GM12878 (cell line): Measurements from ENCODE around the gene GJA1. TPM values are rescaled to one million over a fixed set of nuclear protein-coding genes. Genes with fewer than 3 reads are reported as not detected.

Experiments
- ATAC-seq: fragments of 200-7000 bp; cut with Tn5 transposase; 3 replicates; pipeline ENCODE4 v1.9.1; 2020; ENCODE audit warnings: mild to moderate bottlenecking, moderate library complexity
- BruUV-seq: library from RNA; stranded (reverse); fragments of 400-500 nt; replicated peaks from 2 replicates; lab custom pipeline; 2021; lab: Mats Ljungman, UMichigan
- CTCF ChIA-PET: fragments of 300-600 bp; sonication (Branson Sonifier 250); formaldehyde crosslinking; extraction: SDS; loops from one replicate; lab custom pipeline; 2021; ENCODE audit warnings: inconsistent platforms; lab: Yijun Ruan, JAX
- POLR2A ChIA-PET: fragments of 350-600 bp; formaldehyde crosslinking; extraction: SDS; loops from one replicate; lab custom pipeline; 2021; ENCODE audit warnings: inconsistent platforms; lab: Charles Lee
- RAD21 ChIA-PET: fragments of 300-600 bp; sonication (Branson Sonifier 250); formaldehyde crosslinking; loops from one replicate; lab custom pipeline; 2023; ENCODE audit warnings: antibody characterized with exemption; ENCODE audit not compliant: unreplicated experiment; lab: Charles Lee
- SMC1A ChIA-PET: fragments of 300-600 bp; sonication (Branson Sonifier 250); formaldehyde crosslinking; loops from one replicate; lab custom pipeline; 2023; ENCODE audit not compliant: unreplicated experiment, uncharacterized antibody; lab: Charles Lee
- DNase-seq: peaks from one replicate; pipeline ENCODE4 v3.0.0-alpha.2; 2011; ENCODE audit warnings: low read depth, low spot score
- FAIRE-seq: peaks from 3 replicates; lab custom pipeline; 2011; peaks lifted over from hg19 to GRCh38; lab: Jason Lieb, UNC
- H2AFZ ChIP-seq: 2 replicates; pipeline ENCODE4 v1.6.0; 2011; ENCODE audit warnings: low read depth, low read length, control low read depth; ENCODE audit not compliant: control insufficient read depth
- H3K27ac ChIP-seq: 2 replicates; pipeline ENCODE4 v1.5.1; 2011; ENCODE audit warnings: control low read depth; ENCODE audit not compliant: control insufficient read depth, insufficient read depth
- H3K27me3 ChIP-seq, 2 experiments: replicated peaks in 1 of 2; 2 replicates each; pipeline versions ENCODE4 v1.6.0 to v1.6.1; 2011; ENCODE audit warnings: low read length in 1 of 2; ENCODE audit not compliant: control insufficient read depth in 2 of 2, insufficient read depth in 2 of 2
- H3K36me3 ChIP-seq, 2 experiments: 2 replicates each; pipeline ENCODE4 v1.5.1; 2011; ENCODE audit warnings: low read length in 1 of 2; ENCODE audit not compliant: control insufficient read depth in 2 of 2, insufficient read depth in 2 of 2
- H3K4me1 ChIP-seq: 2 replicates; pipeline ENCODE4 v1.6.1; 2011; ENCODE audit warnings: mild to moderate bottlenecking, low read length, moderate library complexity, mixed read lengths; ENCODE audit not compliant: control insufficient read depth, insufficient read depth
- H3K4me2 ChIP-seq: 2 replicates; pipeline ENCODE4 v1.6.0; 2011; ENCODE audit warnings: control low read depth; ENCODE audit not compliant: control insufficient read depth, insufficient read depth
- H3K4me3 ChIP-seq: fragments of 200-600 bp; sonication (generic); 2 replicates; pipeline ENCODE4 v1.5.1; 2016
- H3K79me2 ChIP-seq: 2 replicates; pipeline ENCODE4 v1.6.0; 2011; ENCODE audit warnings: low read length; ENCODE audit not compliant: control insufficient read depth, insufficient read depth
- H3K9ac ChIP-seq: 2 replicates; pipeline ENCODE4 v1.8.0; 2011; ENCODE audit warnings: low read length, control low read depth, mixed read lengths; ENCODE audit not compliant: control insufficient read depth, insufficient read depth
- H3K9me3 ChIP-seq: replicated peaks from 3 replicates; pipeline ENCODE4 v1.5.1; 2011; ENCODE audit warnings: mild to moderate bottlenecking, low read length; ENCODE audit not compliant: control insufficient read depth, insufficient read depth
- H4K20me1 ChIP-seq: 2 replicates; pipeline ENCODE4 v1.6.0; 2011; ENCODE audit not compliant: control insufficient read depth, insufficient read depth
- EED ChIP-seq: sonication (generic); IDR thresholded peaks from 2 replicates; pipeline ENCODE4 v1.6.1; 2016; ENCODE audit warnings: antibody characterized with exemption, low read depth
- FOS ChIP-seq: IDR thresholded peaks from 3 replicates; pipeline ENCODE4 v1.6.1; 2011; ENCODE audit warnings: borderline replicate concordance; ENCODE audit not compliant: insufficient read length; ENCODE audit errors: extremely low read depth
- MAX ChIP-seq: IDR thresholded peaks from 2 replicates; pipeline ENCODE4 v1.6.1; 2012; ENCODE audit warnings: low read depth, low read length, improper control_type of control experiment
- RELA ChIP-seq: fragments of 450-650 bp; IDR thresholded peaks from 2 replicates; pipeline ENCODE4 v1.8.0; 2014; ENCODE audit warnings: borderline replicate concordance; ENCODE audit not compliant: partially characterized antibody
- REST ChIP-seq: IDR thresholded peaks from 2 replicates; pipeline ENCODE4 v1.6.1; 2012; ENCODE audit warnings: mild to moderate bottlenecking, low read depth, low read length
- STAT1 ChIP-seq: fragments of 450-650 bp; conservative IDR thresholded peaks from 2 replicates; pipeline ENCODE4 v1.6.1; 2014; ENCODE audit warnings: antibody characterized with exemption, mild to moderate bottlenecking
- USF2 ChIP-seq: IDR thresholded peaks from 2 replicates; pipeline ENCODE4 v1.6.1; 2011; ENCODE audit warnings: low read depth, low read length, improper control_type of control experiment, borderline replicate concordance
- ZNF592 ChIP-seq: fragments of 450-650 bp; IDR thresholded peaks from 2 replicates; pipeline ENCODE4 v1.6.1; 2017; ENCODE audit warnings: mild to moderate bottlenecking, moderate library complexity
- WGBS: methylation state at CpG from one replicate; pipeline ENCODE4 v1.1.6; 2016; ENCODE audit warnings: low lambda C conversion rate; ENCODE audit not compliant: insufficient replicate concordance, insufficient coverage; ENCODE audit errors: missing lambda C conversion rate; 5-methylcytosine and 5-hydroxymethylcytosine counted together
- in situ Hi-C: fragments of 300-500 bp; cut with MboI; formaldehyde crosslinking; loops from 9 replicates; pipeline ENCODE4 v1.14.3; 2018; ENCODE audit warnings: mixed read lengths
- intact Hi-C: fragments of 100-400 bp; cut with micrococcal nuclease; formaldehyde crosslinking; loops from one replicate; pipeline ENCODE4 v1.14.2; 2022; ENCODE audit not compliant: unreplicated experiment
- polyA plus RNA-seq, 11 experiments: library from polyadenylated mRNA; depleted of rRNA in 4 of 11; unstranded in 6 of 11; stranded (reverse) in 5 of 11; fragments of >200 nt; fragmentation: Nextera tagmentation in 4 of 11; fragmentation: Illumina TruSeq in 1 of 11; extraction: Ambion mirVana in 4 of 11; extraction: Trizol in 1 of 11; gene quantifications; 1 replicate in 1 of 11; 2 replicates in 10 of 11; pipeline versions ENCODE4 v1.2.1 to v1.2.3, GENCODE V29; 2011 to 2016; ENCODE audit warnings: inconsistent platforms in 2 of 11, missing spikeins in 2 of 11, low read depth in 1 of 11
- total RNA-seq, 4 experiments: library from RNA; depleted of rRNA in 3 of 4; stranded (reverse); fragments of >200 nt in 3 of 4; fragmentation: Illumina TruSeq in 1 of 4; extraction: Trizol in 1 of 4; gene quantifications; 2 replicates each; pipeline versions ENCODE4 v1.2.1 to v1.2.3, GENCODE V29; 2013 to 2021

GJA1 gene
- total and polyA plus RNA-seq, 10 of the 15 experiments (the other 5 are each of a cell fraction or from before 2014, with no cell fraction given) = 0.11 to 0.69 (median 0.11) TPM; not detected in 7

GRCh38 chr6:121405306-121405705, 30.1 kb upstream of the GJA1 start:
- H3K9me3 ChIP-seq = no peaks in the 10 kb centered on the region
- ATAC-seq (no peak), FAIRE-seq (no peak), DNase-seq (no peak)
- H3K27ac ChIP-seq = no peak overlapping the region
- SMC1A ChIA-PET = no interaction called here
- no peaks in the 10 kb centered on the region for H3K79me2 ChIP-seq
- CTCF ChIA-PET = no interaction called here
- no TSS peak for BruUV-seq
- POLR2A ChIA-PET = no interaction called here
- no peak overlapping the region for H3K4me3 ChIP-seq
- in situ Hi-C loops = no loop called here
- H3K4me2 ChIP-seq = no peak overlapping the region
- intact Hi-C loops = no loop called here
- RAD21 ChIA-PET = no interaction called here
- H3K4me1 ChIP-seq = no peaks in the 10 kb centered on the region
- H3K36me3 ChIP-seq = no peaks in the 10 kb centered on the region; a peak in 1 of 4 replicates
- no peaks in the 10 kb centered on the region for H3K27me3 ChIP-seq
- no peak overlapping the region for H3K9ac ChIP-seq
- no peaks in the 10 kb centered on the region for H4K20me1 ChIP-seq
- no peak overlapping the region for H2AFZ ChIP-seq
- 33% methylated on average over 9 of the region's 9 CpGs for WGBS
- no peak for TF ChIP-seq USF2
- TF ChIP-seq STAT1 = no peak

GRCh38 chr6:121408321-121408720, 27.1 kb upstream of the GJA1 start:
- CTCF ChIA-PET = no interaction called here
- WGBS = 76% methylated on average over 19 of the region's 19 CpGs
- no peak for TF ChIP-seq RELA
- no peak for TF ChIP-seq MAX
- TF ChIP-seq FOS = no peak
- TF ChIP-seq ZNF592 = no peak
- no peak for TF ChIP-seq EED
- TF ChIP-seq REST = no peak

More at GRCh38 chr6:121408321-121408720, 27.1 kb upstream of the GJA1 start:
- RAD21 ChIA-PET = no interaction called here
- no TSS peak for BruUV-seq
- H2AFZ ChIP-seq = no peak overlapping the region
- in situ Hi-C loops (no loop called here), intact Hi-C loops (no loop called here)
- H3K27ac ChIP-seq = no peak overlapping the region
- H3K4me3 ChIP-seq = no peak overlapping the region
- no peak for FAIRE-seq
- no peak for DNase-seq
- SMC1A ChIA-PET = no interaction called here
- no peak overlapping the region for H3K4me2 ChIP-seq
- no peaks in the 10 kb centered on the region for H3K27me3 ChIP-seq
- no peak overlapping the region for H3K9ac ChIP-seq
- H3K4me1 ChIP-seq = no peaks in the 10 kb centered on the region
- POLR2A ChIA-PET = no interaction called here
- no peaks in the 10 kb centered on the region for H3K79me2 ChIP-seq
- no peak for ATAC-seq
- H4K20me1 ChIP-seq = no peaks in the 10 kb centered on the region
- no peaks in the 10 kb centered on the region for H3K9me3 ChIP-seq
- no peaks in the 10 kb centered on the region; a peak in 1 of 4 replicates for H3K36me3 ChIP-seq
